Ishikawa (cell line): ENCODE measurements around the gene TXNRD3.

Experiments used
- CEBPB ChIP-seq: IDR thresholded peaks from 2 replicates; pipeline ENCODE4 v1.6.1; 2012
- CREB1 ChIP-seq: IDR thresholded peaks from 2 replicates; pipeline ENCODE4 v1.6.1; 2012; ENCODE audit warnings: low read depth
- EGR1 ChIP-seq: IDR thresholded peaks from 2 replicates; pipeline ENCODE4 v1.6.1; 2012
- EP300 ChIP-seq: IDR thresholded peaks from 2 replicates; pipeline ENCODE4 v1.6.1; 2012; ENCODE audit warnings: borderline replicate concordance
- FOXM1 ChIP-seq: IDR thresholded peaks from 2 replicates; pipeline ENCODE4 v1.6.1; 2012; ENCODE audit warnings: low read depth, borderline replicate concordance
- MAX ChIP-seq: IDR thresholded peaks from 2 replicates; pipeline ENCODE4 v1.6.1; 2012
- NFIC ChIP-seq: IDR thresholded peaks from 2 replicates; pipeline ENCODE4 v1.6.1; 2012
- RAD21 ChIP-seq: IDR thresholded peaks from 2 replicates; pipeline ENCODE4 v1.6.1; 2012; ENCODE audit warnings: low read depth
- REST ChIP-seq: IDR thresholded peaks from 2 replicates; pipeline ENCODE4 v1.6.1; 2012; ENCODE audit warnings: low read depth, mild to moderate bottlenecking
- TAF1 ChIP-seq: IDR thresholded peaks from 2 replicates; pipeline ENCODE4 v1.6.1; 2012; ENCODE audit warnings: low read depth, mild to moderate bottlenecking
- TCF12 ChIP-seq: IDR thresholded peaks from 2 replicates; pipeline ENCODE4 v1.6.1; 2012; ENCODE audit warnings: low read depth
- TEAD4 ChIP-seq: IDR thresholded peaks from 2 replicates; pipeline ENCODE4 v1.6.1; 2012
- USF1 ChIP-seq: IDR thresholded peaks from 2 replicates; pipeline ENCODE4 v1.6.1; 2012
- YY1 ChIP-seq: IDR thresholded peaks from 2 replicates; pipeline ENCODE4 v1.6.1; 2012; ENCODE audit warnings: low read depth
- ZBTB7A ChIP-seq: IDR thresholded peaks from 2 replicates; pipeline ENCODE4 v1.6.1; 2012; ENCODE audit warnings: low read depth

The TXNRD3 gene

GRCh38 chr3:126679318-126679751, 24.4 kb upstream of the TXNRD3 start:
- TF ChIP-seq RAD21 (peak; percentile 90), CREB1 (no peak), MAX (peak; percentile 55; the same call in 1 of the 2 replicates), USF1 (peak; percentile 62)

- TF ChIP-seq FOXM1: no peak
- TF ChIP-seq MAX: 0 out of 2 replicates have a peak, but pooled peaks have one; percentile 1
- TF ChIP-seq TAF1: no peak
- no peak for TF ChIP-seq YY1
These were observed 23.9 kb upstream of the TXNRD3 start for GRCh38 chr3:126678693-126679317.

- no peak for TF ChIP-seq RAD21
- no peak for TF ChIP-seq FOXM1
- no peak for TF ChIP-seq YY1
These were observed 23.1 kb upstream of the TXNRD3 start for GRCh38 chr3:126677862-126678503.

GRCh38 chr3:126676919-126677705, 22.2 kb upstream of the TXNRD3 start:
- TF ChIP-seq USF1: no peak

- TF ChIP-seq ZBTB7A (no peak), TAF1 (no peak)
These were observed 17.8 kb upstream of the TXNRD3 start for GRCh38 chr3:126672741-126673140.

- no peak for TF ChIP-seq TCF12
- TF ChIP-seq EGR1: no peak
- no peak for TF ChIP-seq EP300
- TF ChIP-seq REST: no peak
- TF ChIP-seq USF1: no peak
- TF ChIP-seq TEAD4: no peak
- TF ChIP-seq MAX: no peak
- no peak for TF ChIP-seq RAD21
- TF ChIP-seq ZBTB7A: no peak
- TF ChIP-seq CEBPB: no peak
- no peak for TF ChIP-seq TAF1
These were observed 17.4 kb upstream of the TXNRD3 start for GRCh38 chr3:126672340-126672739.

GRCh38 chr3:126671521-126671920, 16.6 kb upstream of the TXNRD3 start:
- TF ChIP-seq TEAD4 (no peak), FOXM1 (no peak), USF1 (no peak), CEBPB (no peak), TCF12 (no peak), RAD21 (no peak), EP300 (no peak), EGR1 (no peak), REST (no peak), ZBTB7A (no peak), CREB1 (no peak), NFIC (no peak), MAX (no peak), TAF1 (no peak), YY1 (no peak)
